Stimulated activated memory B cell treated with anti-CD40 and anti-IgM and Interleukin-4, amounts not matched to agents 10 μg/mL and 1 μg/mL and 100 μg/mL, for 72 hours (primary cell): ENCODE results near the gene ANKLE2.

Experiments used
- ATAC-seq: fragments of 150-1000 bp; cut with Tn5 transposase; 2 replicates; pipeline ENCODE4 v1.10.0; 2021
- H3K27ac Mint-ChIP-seq: one replicate; pipeline ENCODE4 v1.8.0; 2022; ENCODE audit warnings: mild to moderate bottlenecking, mixed read lengths
- H3K27me3 Mint-ChIP-seq: one replicate; pipeline ENCODE4 v1.8.0; 2022; ENCODE audit warnings: mixed read lengths
- H3K36me3 Mint-ChIP-seq: one replicate; pipeline ENCODE4 v1.8.0; 2022; ENCODE audit warnings: mixed read lengths
- H3K4me1 Mint-ChIP-seq: one replicate; pipeline ENCODE4 v1.8.0; 2022; ENCODE audit warnings: mixed read lengths
- H3K4me3 Mint-ChIP-seq: one replicate; pipeline ENCODE4 v1.8.0; 2022; ENCODE audit warnings: mild to moderate bottlenecking, moderate library complexity, mixed read lengths
- H3K9me3 Mint-ChIP-seq: one replicate; pipeline ENCODE4 v1.8.0; 2022; ENCODE audit warnings: mixed read lengths

ANKLE2 gene

DNA sequence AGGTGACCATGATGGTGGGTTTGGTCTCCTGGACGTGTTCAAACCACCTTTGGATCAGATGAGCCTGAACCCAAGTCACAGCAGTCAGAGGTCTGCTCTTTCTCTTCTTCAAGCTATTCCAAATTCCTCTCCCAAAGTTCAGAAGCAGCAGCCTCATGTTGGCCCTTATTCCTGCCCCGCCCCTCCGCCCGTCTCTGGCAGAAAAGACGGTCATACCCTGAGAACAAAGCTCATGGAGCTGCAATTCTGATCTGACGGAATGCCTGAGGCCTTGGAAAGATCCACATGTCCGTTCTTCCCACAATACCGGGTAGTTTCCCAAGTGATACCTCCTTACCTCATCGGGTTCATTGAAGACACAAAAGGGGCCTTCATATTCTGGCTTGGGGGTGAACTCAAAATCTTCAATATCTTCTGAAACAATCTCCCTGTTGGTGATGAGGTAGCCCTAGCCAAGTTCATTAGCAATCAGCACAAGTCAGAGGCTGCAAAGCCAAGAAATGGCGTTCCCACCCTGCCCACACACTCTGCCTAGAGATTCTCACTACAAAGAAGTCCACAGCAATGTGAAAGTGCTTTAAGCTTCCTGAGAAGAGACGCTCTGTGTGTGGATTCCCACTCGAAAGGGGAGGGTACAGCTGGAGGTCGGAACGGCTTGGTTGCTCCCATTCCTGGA lies 85.7 kb downstream of the ANKLE2 start:
- no peak overlapping the region for H3K27ac Mint-ChIP-seq
- H3K9me3 Mint-ChIP-seq: no peaks in the 10 kb centered on the region
- peaks cover 88% of the 10 kb centered on the region for H3K36me3 Mint-ChIP-seq
- H3K27me3 Mint-ChIP-seq: no peaks in the 10 kb centered on the region
- H3K4me3 Mint-ChIP-seq: no peak overlapping the region
- H3K4me1 Mint-ChIP-seq: peaks cover 4% of the 10 kb centered on the region
- ATAC-seq: no peak
